K562 (cell line): Measurements from ENCODE around the gene HSPH1. TPM values are rescaled to one million over a fixed set of nuclear protein-coding genes. Genes with fewer than 3 reads are reported as not detected.

ENCODE experiments used
- ATAC-seq: fragments of 200-7000 bp; cut with Tn5 transposase; 3 replicates; pipeline ENCODE4 v1.9.1; 2020; ENCODE audit warnings: moderate library complexity
- BruUV-seq: library from RNA; stranded (reverse); fragments of 400-500 nt; replicated peaks from 2 replicates; lab custom pipeline; 2021; lab: Mats Ljungman, UMichigan
- CTCF ChIA-PET: fragments of 300-600 bp; formaldehyde crosslinking; extraction: SDS; loops from one replicate; lab custom pipeline; 2021; ENCODE audit warnings: low intra/inter-chr PET ratio; lab: Yijun Ruan, JAX
- POLR2A ChIA-PET: fragments of 300-600, 350-650 bp; sonication (Branson Sonifier 250); formaldehyde crosslinking; extraction: SDS; loops from one replicate; lab custom pipeline; 2021; ENCODE audit warnings: antibody characterized with exemption, inconsistent platforms; lab: Yijun Ruan, JAX
- DNase-seq, 4 experiments: peaks; one replicate each; pipeline versions ENCODE4 v3.0.0 to v3.0.0-alpha.2; 2011 to 2018; ENCODE audit warnings: low spot score in 3 of 4, mixed read lengths in 3 of 4; ENCODE audit errors: extremely low read depth in 1 of 4
- FAIRE-seq: peaks from 2 replicates; lab custom pipeline; 2011; peaks lifted over from hg19 to GRCh38; lab: Jason Lieb, UNC
- H2AFZ ChIP-seq: 2 replicates; pipeline ENCODE4 v1.6.0; 2011; ENCODE audit warnings: low read depth, low read length, control low read depth, inconsistent platforms
- H3K27ac ChIP-seq: fragments of 200-600 bp; 3 replicates; pipeline ENCODE4 v1.8.0; 2011; ENCODE audit warnings: low read depth, mild to moderate bottlenecking, control low read depth, inconsistent platforms, low read length, moderate library complexity, mixed read lengths; ENCODE audit errors: extremely low read depth
- H3K27me3 ChIP-seq, 2 experiments: fragments of 300-600 bp in 1 of 2; 2 replicates in 1 of 2; 3 replicates in 1 of 2; pipeline versions ENCODE4 v1.6.0 to v1.8.0; 2011; ENCODE audit warnings: inconsistent platforms in 2 of 2, low read length in 2 of 2, mild to moderate bottlenecking in 1 of 2, mixed read lengths in 1 of 2, moderate library complexity in 1 of 2; ENCODE audit not compliant: control insufficient read depth in 2 of 2, insufficient read depth in 2 of 2
- H3K36me3 ChIP-seq: fragments of 300-600 bp; 3 replicates; pipeline ENCODE4 v1.8.0; 2011; ENCODE audit warnings: mild to moderate bottlenecking, low read length, inconsistent platforms; ENCODE audit not compliant: control insufficient read depth, insufficient read depth
- H3K4me1 ChIP-seq, 2 experiments: fragments of 200-600 bp in 1 of 2; replicated peaks in 1 of 2; 2 replicates in 1 of 2; 3 replicates in 1 of 2; pipeline versions ENCODE4 v1.5.1 to v1.8.0; 2011; ENCODE audit warnings: inconsistent platforms in 2 of 2, low read length in 2 of 2, mild to moderate bottlenecking in 1 of 2, mixed read lengths in 1 of 2, moderate library complexity in 1 of 2; ENCODE audit not compliant: control insufficient read depth in 2 of 2, insufficient read depth in 2 of 2
- H3K4me2 ChIP-seq: 2 replicates; pipeline ENCODE4 v1.6.1; 2011; ENCODE audit warnings: low read length, control low read depth, inconsistent platforms, mixed read lengths; ENCODE audit not compliant: insufficient read depth
- H3K4me3 ChIP-seq: fragments of 200-600 bp; sonication (generic), shearing (Covaris generic); 2 replicates; pipeline ENCODE4 v1.5.1; 2016; ENCODE audit warnings: control low read depth, inconsistent platforms
- H3K79me2 ChIP-seq: fragments of 200-600 bp; 3 replicates; pipeline ENCODE4 v1.8.0; 2011; ENCODE audit warnings: low read length, inconsistent platforms; ENCODE audit not compliant: control insufficient read depth, insufficient read depth
- H3K9ac ChIP-seq, 2 experiments: 2 replicates each; pipeline versions ENCODE4 v1.6.0 to v1.6.1; 2011; ENCODE audit warnings: low read depth in 2 of 2, low read length in 2 of 2, control low read depth in 1 of 2, inconsistent platforms in 1 of 2, mild to moderate bottlenecking in 1 of 2, mixed read lengths in 1 of 2; ENCODE audit not compliant: insufficient read depth in 1 of 2
- H3K9me1 ChIP-seq: one replicate; pipeline ENCODE4 v1.6.0; 2011; ENCODE audit warnings: inconsistent platforms, mild to moderate bottlenecking, low read length, moderate library complexity; ENCODE audit not compliant: control insufficient read depth, insufficient read depth
- H3K9me3 ChIP-seq: replicated peaks from 2 replicates; pipeline ENCODE4 v1.5.1; 2011; ENCODE audit warnings: low read depth, low read length, inconsistent platforms; ENCODE audit not compliant: control insufficient read depth, insufficient read depth
- H4K20me1 ChIP-seq: replicated peaks from 2 replicates; pipeline ENCODE4 v1.6.1; 2011; ENCODE audit warnings: low read length, inconsistent platforms, mixed read lengths; ENCODE audit not compliant: control insufficient read depth, insufficient read depth
- CBX8 ChIP-seq: fragments of 200-600 bp; sonication (generic); IDR thresholded peaks from 2 replicates; pipeline ENCODE4 v1.6.1; 2012; ENCODE audit warnings: borderline replicate concordance, mixed run types, low read depth, mild to moderate bottlenecking, moderate library complexity, mixed read lengths, low read length, control low read depth, inconsistent platforms; ENCODE audit not compliant: poor library complexity, severe bottlenecking; ENCODE audit errors: extremely low read depth
- ETS2 ChIP-seq: IDR thresholded peaks from 2 replicates; pipeline ENCODE4 v1.6.1; 2016; ENCODE audit warnings: borderline replicate concordance, missing genetic modification characterization, mild to moderate bottlenecking, moderate library complexity, missing compliant biosample characterization; ENCODE audit not compliant: poor library complexity, severe bottlenecking
- HMG20A ChIP-seq: fragments of 450-650 bp; formaldehyde crosslinking; conservative IDR thresholded peaks from 2 replicates; pipeline ENCODE4 v1.4.0; 2020; ENCODE audit warnings: mild to moderate bottlenecking, mixed read lengths
- JUNB ChIP-seq: fragments of 450-650 bp; formaldehyde crosslinking; conservative IDR thresholded peaks from 2 replicates; pipeline ENCODE4 v1.4.0; 2020; ENCODE audit warnings: mild to moderate bottlenecking
- KDM2B ChIP-seq: fragments of 250-450 bp; sonication (Bioruptor Pico); IDR thresholded peaks from 2 replicates; pipeline ENCODE4 v1.8.0; 2021; ENCODE audit warnings: mild to moderate bottlenecking, moderate library complexity
- KLF13 ChIP-seq: fragments of 450-650 bp; IDR thresholded peaks from 2 replicates; pipeline ENCODE4 v1.6.1; 2016; ENCODE audit warnings: missing genetic modification characterization, low read depth, mild to moderate bottlenecking, missing compliant biosample characterization, moderate library complexity, borderline replicate concordance
- MBD2 ChIP-seq: sonication (generic); IDR thresholded peaks from 2 replicates; pipeline ENCODE4 v1.6.1; 2016; ENCODE audit warnings: low read depth, borderline replicate concordance
- MTA3 ChIP-seq: fragments of 450-650 bp; formaldehyde crosslinking; IDR thresholded peaks from 2 replicates; pipeline ENCODE4 v1.6.1; 2017; ENCODE audit warnings: mild to moderate bottlenecking, borderline replicate concordance
- RBM39 ChIP-seq: fragments of 200-400 bp; formaldehyde crosslinking; optimal IDR thresholded peaks from 2 replicates; pipeline ENCODE3; 2018; ENCODE audit warnings: low read depth, low read length
- SRSF7 ChIP-seq: fragments of 200-400 bp; formaldehyde crosslinking; optimal IDR thresholded peaks from 2 replicates; pipeline ENCODE3; 2017; ENCODE audit warnings: mild to moderate bottlenecking, low read depth, low read length
- ZC3H4 ChIP-seq: sonication (generic); formaldehyde crosslinking; IDR thresholded peaks from 2 replicates; pipeline ENCODE4 v1.9.0; 2021; ENCODE audit warnings: missing genetic modification reagents, borderline replicate concordance
- WGBS: fragments of 100-300 bp; shearing (Covaris generic); methylation state at CpG from one replicate; pipeline ENCODE4 v1.1.6; 2016; ENCODE audit warnings: low coverage, mixed read lengths; ENCODE audit not compliant: insufficient coverage; ENCODE audit errors: missing lambda C conversion rate; 5-methylcytosine and 5-hydroxymethylcytosine counted together
- in situ Hi-C: fragments of 300-500 bp; cut with MboI; formaldehyde crosslinking; loops from 4 replicates; pipeline ENCODE4 v1.15.0; 2018; ENCODE audit warnings: inconsistent platforms, mixed read lengths
- intact Hi-C: fragments of 100-400 bp; cut with micrococcal nuclease; formaldehyde crosslinking; loops from 2 replicates; pipeline ENCODE4 v1.14.2; 2022
- polyA plus RNA-seq, 8 experiments: library from polyadenylated mRNA; depleted of rRNA in 4 of 8; stranded (reverse) in 5 of 8; unstranded in 3 of 8; fragments of >200 nt; fragmentation: Nextera tagmentation in 2 of 8; fragmentation: Illumina TruSeq in 1 of 8; extraction: Ambion mirVana in 2 of 8; extraction: Trizol in 1 of 8; gene quantifications; 2 replicates each; pipeline versions ENCODE4 v1.2.1 to v1.2.3, GENCODE V29; 2011 to 2014; ENCODE audit warnings: inconsistent platforms in 1 of 8, missing spikeins in 1 of 8
- total RNA-seq, 7 experiments: library from RNA; depleted of rRNA in 6 of 7; stranded (reverse); fragments of >200 nt in 6 of 7; fragmentation: Illumina TruSeq in 2 of 7; extraction: Trizol in 2 of 7; gene quantifications; 2 replicates each; pipeline versions ENCODE4 v1.2.1 to v1.2.3, GENCODE V29; 2011 to 2021; ENCODE audit warnings: low replicate concordance in 1 of 7
- TF ChIP-seq, protein P1 (sequence below), 2 experiments: fragments of 250-450 bp in 1 of 2; fragments of 450-650 bp in 1 of 2; sonication (Bioruptor Pico) in 1 of 2; IDR thresholded peaks; 2 replicates each; pipeline versions ENCODE4 v1.6.1 to v1.8.0; 2016 to 2021; ENCODE audit warnings: mild to moderate bottlenecking in 2 of 2, moderate library complexity in 2 of 2, missing compliant biosample characterization in 1 of 2, missing genetic modification characterization in 1 of 2
- TF ChIP-seq, protein P2 (sequence below): fragments of 450-650 bp; IDR thresholded peaks from 2 replicates; pipeline ENCODE4 v1.6.1; 2016; ENCODE audit warnings: missing biosample characterization, missing genetic modification characterization

Gene HSPH1
- total and polyA plus RNA-seq, 9 of the 15 experiments (the other 6 are each of a cell fraction or from before 2014, with no cell fraction given) = 34.6 to 104 (median 64.7) TPM

DNA sequence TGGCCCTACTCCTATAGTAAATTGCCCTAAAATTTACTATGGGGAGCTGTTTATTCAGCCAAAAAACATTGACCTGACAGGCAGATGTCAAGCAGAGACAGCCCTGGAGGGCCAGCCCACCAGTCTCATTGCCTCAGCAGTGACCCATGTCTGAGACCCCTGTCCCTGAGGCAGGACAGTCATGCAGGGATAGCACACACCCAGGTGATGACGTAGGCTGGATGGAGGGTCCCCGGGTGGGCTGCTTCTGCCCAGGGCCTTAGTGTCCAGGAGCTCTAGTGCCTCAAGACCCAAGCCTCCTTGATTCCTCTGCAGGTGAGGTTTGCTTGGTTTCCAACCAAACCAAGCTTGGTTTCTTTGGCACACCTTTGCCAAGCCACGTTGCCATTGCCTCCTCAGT lies 72.1 kb downstream of the HSPH1 start:
- BruUV-seq = no TSS peak
- no peaks in the 10 kb centered on the region for H3K36me3 ChIP-seq
- no peak for FAIRE-seq
- H4K20me1 ChIP-seq = no peaks in the 10 kb centered on the region
- H3K4me2 ChIP-seq = no peak overlapping the region
- H3K4me1 ChIP-seq = no peaks in the 10 kb centered on the region
- ATAC-seq = no peak
- no peak overlapping the region for H3K4me3 ChIP-seq
- H3K9ac ChIP-seq = no peak overlapping the region
- no peak for DNase-seq
- no peak overlapping the region for H2AFZ ChIP-seq
- in situ Hi-C loops (no loop called here), intact Hi-C loops (no loop called here)
- peaks cover 15 to 38% of the 10 kb centered on the region in 2 experiments; a peak in 3 of 5 replicates for H3K27me3 ChIP-seq
- no peaks in the 10 kb centered on the region for H3K9me3 ChIP-seq
- H3K79me2 ChIP-seq = no peaks in the 10 kb centered on the region
- CTCF ChIA-PET = no interaction called here
- 0% methylated on average over 3 of the region's 3 CpGs for WGBS
- POLR2A ChIA-PET = interaction anchor here (0.6 kb wide), 1 partner anchor 96 kb away, joined by 3 read pairs; no protein-coding TSS in a partner anchor
- TF ChIP-seq RBM39 = no peak
- no peak for TF ChIP-seq KDM2B
- no peak for TF ChIP-seq KLF13
- TF ChIP-seq HMG20A = no peak
- TF ChIP-seq, protein P1, sequence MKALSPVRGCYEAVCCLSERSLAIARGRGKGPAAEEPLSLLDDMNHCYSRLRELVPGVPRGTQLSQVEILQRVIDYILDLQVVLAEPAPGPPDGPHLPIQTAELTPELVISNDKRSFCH (CRISPR knock-in tag; IDR thresholded peaks at IDR 0.05) = no peak
- TF ChIP-seq, protein P1 (tag; IDR thresholded peaks at IDR 0.05) = no peak
- no peak for TF ChIP-seq JUNB (CRISPR knock-in tag)
- no peak for TF ChIP-seq ETS2 (tag)
- TF ChIP-seq MBD2 = no peak
- no peak for TF ChIP-seq MTA3
- TF ChIP-seq CBX8 = no peak
- TF ChIP-seq, protein P2, sequence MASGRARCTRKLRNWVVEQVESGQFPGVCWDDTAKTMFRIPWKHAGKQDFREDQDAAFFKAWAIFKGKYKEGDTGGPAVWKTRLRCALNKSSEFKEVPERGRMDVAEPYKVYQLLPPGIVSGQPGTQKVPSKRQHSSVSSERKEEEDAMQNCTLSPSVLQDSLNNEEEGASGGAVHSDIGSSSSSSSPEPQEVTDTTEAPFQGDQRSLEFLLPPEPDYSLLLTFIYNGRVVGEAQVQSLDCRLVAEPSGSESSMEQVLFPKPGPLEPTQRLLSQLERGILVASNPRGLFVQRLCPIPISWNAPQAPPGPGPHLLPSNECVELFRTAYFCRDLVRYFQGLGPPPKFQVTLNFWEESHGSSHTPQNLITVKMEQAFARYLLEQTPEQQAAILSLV = no peak
- TF ChIP-seq SRSF7 = no peak
- TF ChIP-seq ZC3H4 (CRISPR knock-in tag) = no peak
- no peaks in the 10 kb centered on the region for H3K9me1 ChIP-seq
- no peak overlapping the region for H3K27ac ChIP-seq
